MCF 10A (cell line): Measurements from ENCODE around the gene GUCY2C. TPM values are rescaled to one million over a fixed set of nuclear protein-coding genes. Genes with fewer than 3 reads are reported as not detected.

Experiments used
- BruUV-seq: library from RNA; stranded (reverse); fragments of 400-500 nt; replicated peaks from 2 replicates; lab custom pipeline; 2021; lab: Mats Ljungman, UMichigan
- CTCF ChIA-PET: fragments of 300-600 bp; sonication (Branson Sonifier 250); formaldehyde crosslinking; extraction: SDS; loops from one replicate; lab custom pipeline; 2021; ENCODE audit warnings: antibody characterized with exemption, inconsistent platforms; lab: Yijun Ruan, JAX
- POLR2A ChIA-PET: fragments of 300-600, 350-650 bp; sonication (Branson Sonifier 250); formaldehyde crosslinking; extraction: SDS; loops from one replicate; lab custom pipeline; 2020; ENCODE audit warnings: antibody characterized with exemption, inconsistent platforms; lab: Yijun Ruan, JAX
- DNase-seq: peaks from one replicate; pipeline ENCODE4 v3.0.0-alpha.2; 2018; ENCODE audit not compliant: unreplicated experiment
- H3K27ac Mint-ChIP-seq: one replicate; pipeline ENCODE4 v1.8.0; 2022; ENCODE audit warnings: mild to moderate bottlenecking, low read depth, mixed read lengths; ENCODE audit not compliant: unreplicated experiment
- H3K27me3 Mint-ChIP-seq: one replicate; pipeline ENCODE4 v1.8.0; 2022; ENCODE audit warnings: mixed read lengths; ENCODE audit not compliant: insufficient read depth, unreplicated experiment
- H3K36me3 Mint-ChIP-seq: one replicate; pipeline ENCODE4 v1.8.0; 2022; ENCODE audit warnings: mild to moderate bottlenecking, moderate library complexity, mixed read lengths; ENCODE audit not compliant: insufficient read depth, unreplicated experiment
- H3K4me1 Mint-ChIP-seq: one replicate; pipeline ENCODE4 v1.8.0; 2022; ENCODE audit warnings: mixed read lengths; ENCODE audit not compliant: insufficient read depth, unreplicated experiment
- H3K4me3 Mint-ChIP-seq: one replicate; pipeline ENCODE4 v1.8.0; 2022; ENCODE audit warnings: mild to moderate bottlenecking, moderate library complexity, mixed read lengths; ENCODE audit not compliant: unreplicated experiment
- H3K9me3 Mint-ChIP-seq: one replicate; pipeline ENCODE4 v1.8.0; 2022; ENCODE audit warnings: mixed read lengths; ENCODE audit not compliant: unreplicated experiment
- intact Hi-C: fragments of 100-400 bp; cut with micrococcal nuclease; formaldehyde crosslinking; loops from 2 replicates; pipeline ENCODE4 v1.14.1; 2022
- total RNA-seq: library from RNA; stranded (reverse); gene quantifications from 2 replicates; pipeline ENCODE4 v1.2.3, GENCODE V29; 2022
- TF ChIP-seq, protein P1 (sequence below): fragments of 200-600 bp; IDR thresholded peaks from one replicate; pipeline ENCODE4 v1.8.0; 2022; ENCODE audit warnings: antibody characterized with exemption, mild to moderate bottlenecking; ENCODE audit not compliant: unreplicated experiment

GUCY2C gene
- total RNA-seq, 1 experiment from 2014 or later: not detected

DNA sequence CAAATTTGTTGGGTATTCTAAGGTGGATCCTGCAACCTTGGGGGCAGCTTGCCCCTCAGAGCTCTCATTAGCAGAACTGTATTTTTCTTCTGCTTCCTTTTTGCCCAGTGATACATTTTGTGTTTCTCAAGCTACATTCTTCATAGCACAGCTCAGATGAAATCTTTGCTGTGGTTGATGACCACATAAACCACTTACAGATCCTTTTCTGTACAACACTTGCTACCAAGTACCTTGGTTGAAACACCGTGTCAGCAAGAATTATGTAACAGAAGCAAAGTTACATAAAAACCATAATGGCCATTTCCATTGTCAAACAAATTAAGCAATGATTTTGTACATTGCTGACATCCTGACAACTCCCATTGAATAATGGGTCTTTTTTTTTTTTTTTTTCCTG, 119.1 kb downstream of the GUCY2C start:
- intact Hi-C loops: no loop called here
- POLR2A ChIA-PET: interaction anchor here (0.6 kb wide), 1 partner anchor 1404 kb away, joined by 4 read pairs; no protein-coding TSS in a partner anchor
- Mint-ChIP-seq H3K27me3 (no peaks in the 10 kb centered on the region), H3K9me3 (peaks cover 5% of the 10 kb centered on the region), H3K36me3 (no peaks in the 10 kb centered on the region), H3K4me1 (no peaks in the 10 kb centered on the region), H3K27ac (no peak overlapping the region), H3K4me3 (no peak overlapping the region)
- CTCF ChIA-PET: no interaction called here
- no TSS peak for BruUV-seq
- TF ChIP-seq, protein P1, sequence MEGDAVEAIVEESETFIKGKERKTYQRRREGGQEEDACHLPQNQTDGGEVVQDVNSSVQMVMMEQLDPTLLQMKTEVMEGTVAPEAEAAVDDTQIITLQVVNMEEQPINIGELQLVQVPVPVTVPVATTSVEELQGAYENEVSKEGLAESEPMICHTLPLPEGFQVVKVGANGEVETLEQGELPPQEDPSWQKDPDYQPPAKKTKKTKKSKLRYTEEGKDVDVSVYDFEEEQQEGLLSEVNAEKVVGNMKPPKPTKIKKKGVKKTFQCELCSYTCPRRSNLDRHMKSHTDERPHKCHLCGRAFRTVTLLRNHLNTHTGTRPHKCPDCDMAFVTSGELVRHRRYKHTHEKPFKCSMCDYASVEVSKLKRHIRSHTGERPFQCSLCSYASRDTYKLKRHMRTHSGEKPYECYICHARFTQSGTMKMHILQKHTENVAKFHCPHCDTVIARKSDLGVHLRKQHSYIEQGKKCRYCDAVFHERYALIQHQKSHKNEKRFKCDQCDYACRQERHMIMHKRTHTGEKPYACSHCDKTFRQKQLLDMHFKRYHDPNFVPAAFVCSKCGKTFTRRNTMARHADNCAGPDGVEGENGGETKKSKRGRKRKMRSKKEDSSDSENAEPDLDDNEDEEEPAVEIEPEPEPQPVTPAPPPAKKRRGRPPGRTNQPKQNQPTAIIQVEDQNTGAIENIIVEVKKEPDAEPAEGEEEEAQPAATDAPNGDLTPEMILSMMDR: no peak
- DNase-seq: no peak

DNA sequence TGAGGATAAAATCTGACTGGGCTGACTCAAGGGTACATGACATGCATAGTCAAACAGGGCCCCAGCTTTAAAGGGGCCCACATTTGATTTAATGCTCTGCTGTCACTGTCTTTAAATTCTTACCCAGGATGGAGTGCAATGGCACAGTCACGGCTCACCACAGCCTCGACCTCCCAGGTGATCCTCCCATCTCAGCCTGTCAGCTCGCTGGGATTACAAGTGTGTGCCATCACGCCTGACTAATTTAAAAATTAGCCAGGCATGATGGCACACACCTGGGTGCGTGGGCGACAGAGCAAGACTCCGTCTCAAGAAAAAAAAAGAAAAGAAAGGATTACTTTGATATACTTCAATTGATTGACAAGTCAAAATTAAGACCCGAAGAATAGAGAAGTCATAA, 119.5 kb downstream of the GUCY2C start:
- ChIA-PET CTCF (no interaction called here), POLR2A (interaction anchor here (0.6 kb wide), 2 partner anchors 68 to 1405 kb away, joined by 3 to 4 read pairs; no protein-coding TSS in a partner anchor)
- BruUV-seq: no TSS peak
- Mint-ChIP-seq H3K4me1 (no peaks in the 10 kb centered on the region), H3K27ac (no peak overlapping the region), H3K4me3 (no peak overlapping the region), H3K27me3 (no peaks in the 10 kb centered on the region), H3K9me3 (peaks cover 5% of the 10 kb centered on the region), H3K36me3 (no peaks in the 10 kb centered on the region)
- no peak for DNase-seq
- intact Hi-C loops: no loop called here
- TF ChIP-seq, protein P1: no peak

DNA sequence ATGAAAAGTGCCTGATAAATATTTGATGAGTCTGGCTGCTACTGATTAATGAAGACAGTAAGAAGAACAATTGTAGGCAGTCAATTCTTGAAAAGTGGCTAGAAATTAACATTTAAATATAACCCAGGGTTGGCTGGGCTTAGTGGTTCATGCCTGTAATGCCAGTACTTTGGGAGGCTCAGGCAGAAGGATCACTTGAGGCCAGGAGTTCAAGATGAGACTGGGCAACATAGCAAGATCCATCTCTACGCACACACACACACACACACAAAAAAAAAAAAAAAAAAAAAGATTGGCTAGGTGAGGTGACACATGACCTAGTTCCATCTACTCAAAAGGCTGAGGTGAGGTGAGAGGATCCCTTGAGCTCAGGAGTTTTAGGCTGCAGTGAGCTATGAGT, 120.8 kb downstream of the GUCY2C start:
- no TSS peak for BruUV-seq
- no peaks in the 10 kb centered on the region for H3K4me1 Mint-ChIP-seq
- TF ChIP-seq, protein P1: no peak
- no peak for DNase-seq
- H3K9me3 Mint-ChIP-seq: no peaks in the 10 kb centered on the region
- ChIA-PET POLR2A (no interaction called here), CTCF (no interaction called here)
- no peaks in the 10 kb centered on the region for H3K27me3 Mint-ChIP-seq
- H3K27ac Mint-ChIP-seq: no peak overlapping the region
- H3K36me3 Mint-ChIP-seq: no peaks in the 10 kb centered on the region
- no peak overlapping the region for H3K4me3 Mint-ChIP-seq
- intact Hi-C loops: no loop called here

DNA sequence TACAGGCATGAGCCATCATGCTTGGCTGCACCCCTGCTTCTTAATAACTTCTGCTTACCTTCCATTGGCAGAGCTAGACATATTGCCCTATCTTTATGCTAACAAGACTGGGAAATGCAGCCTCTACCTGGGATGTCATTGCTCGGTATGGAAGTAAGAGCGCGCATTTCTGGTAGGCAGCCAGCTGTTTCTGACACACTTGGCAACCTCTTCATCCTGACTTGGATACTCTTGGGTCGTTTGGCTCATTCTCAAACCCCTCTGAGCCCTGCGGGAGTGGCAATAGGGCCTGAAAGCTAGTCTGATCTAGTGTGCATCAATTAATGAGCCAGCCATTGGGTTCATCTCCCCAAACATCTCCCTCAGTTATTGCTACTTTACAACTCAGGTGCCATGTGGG, 123.3 kb downstream of the GUCY2C start:
- CTCF ChIA-PET: interaction anchor here (0.5 to 0.6 kb wide), 2 partner anchors 20 to 205 kb away, joined by 4 to 5 read pairs; no protein-coding TSS in a partner anchor
- no TSS peak for BruUV-seq

More for the DNA sequence above, 123.3 kb downstream of the GUCY2C start:
- intact Hi-C loops: no loop called here
- Mint-ChIP-seq H3K4me3 (no peak overlapping the region), H3K27me3 (no peaks in the 10 kb centered on the region), H3K36me3 (no peaks in the 10 kb centered on the region), H3K9me3 (no peaks in the 10 kb centered on the region), H3K27ac (no peak overlapping the region), H3K4me1 (no peaks in the 10 kb centered on the region)
- TF ChIP-seq, protein P1: no peak
- POLR2A ChIA-PET: no interaction called here
- DNase-seq: no peak
